HepG2 (cell line): ENCODE data around the gene HIPK3. TPM values are rescaled to one million over a fixed set of nuclear protein-coding genes. Genes with fewer than 3 reads are reported as not detected.

Experiments
- AGO1 ChIP-seq: fragments of 200-400 bp; formaldehyde crosslinking; IDR thresholded peaks from 2 replicates; pipeline ENCODE4 v1.6.1; 2017; ENCODE audit warnings: mild to moderate bottlenecking, low read depth, low read length, moderate library complexity; ENCODE audit not compliant: poor library complexity, severe bottlenecking
- CREB3 ChIP-seq: sonication (generic); formaldehyde crosslinking; IDR thresholded peaks from 2 replicates; pipeline ENCODE4 v1.5.0; 2020; ENCODE audit warnings: missing genetic modification reagents
- ELF4 ChIP-seq: sonication (generic); formaldehyde crosslinking; IDR thresholded peaks from 2 replicates; pipeline ENCODE4 v1.5.0; 2020; ENCODE audit warnings: missing genetic modification reagents, mild to moderate bottlenecking, moderate library complexity, borderline replicate concordance
- HNRNPUL1 ChIP-seq: fragments of 200-400 bp; formaldehyde crosslinking; IDR thresholded peaks from 2 replicates; pipeline ENCODE4 v1.6.1; 2017; ENCODE audit warnings: low read depth, mild to moderate bottlenecking, low read length, moderate library complexity
- IKZF5 ChIP-seq: IDR thresholded peaks from 2 replicates; pipeline ENCODE4 v1.6.1; 2018; ENCODE audit warnings: missing genetic modification reagents, mild to moderate bottlenecking, missing compliant biosample characterization
- MAFG ChIP-seq: sonication (generic); formaldehyde crosslinking; IDR thresholded peaks from 2 replicates; pipeline ENCODE4 v1.5.1; 2020; ENCODE audit warnings: mild to moderate bottlenecking, missing genetic modification reagents
- MED13 ChIP-seq: sonication (generic); formaldehyde crosslinking; IDR thresholded peaks from 2 replicates; pipeline ENCODE4 v1.5.0; 2020; ENCODE audit warnings: missing genetic modification reagents
- MEF2D ChIP-seq: sonication (generic); formaldehyde crosslinking; IDR thresholded peaks from 2 replicates; pipeline ENCODE4 v1.5.1; 2020; ENCODE audit warnings: mild to moderate bottlenecking, missing genetic modification reagents
- SNAI1 ChIP-seq: sonication (generic); formaldehyde crosslinking; IDR thresholded peaks from 2 replicates; pipeline ENCODE4 v1.5.0; 2020; ENCODE audit warnings: mild to moderate bottlenecking, missing genetic modification reagents, borderline replicate concordance
- STAT5B ChIP-seq: sonication (generic); formaldehyde crosslinking; IDR thresholded peaks from 2 replicates; pipeline ENCODE4 v1.4.0; 2020; ENCODE audit warnings: missing genetic modification reagents
- ZNF513 ChIP-seq: sonication (generic); formaldehyde crosslinking; conservative IDR thresholded peaks from 2 replicates; pipeline ENCODE4 v1.5.0; 2020; ENCODE audit warnings: missing genetic modification reagents
- ZNF777 ChIP-seq: sonication (generic); formaldehyde crosslinking; IDR thresholded peaks from 2 replicates; pipeline ENCODE4 v1.4.0; 2020; ENCODE audit warnings: missing genetic modification reagents
- ZNF784 ChIP-seq: sonication (generic); formaldehyde crosslinking; IDR thresholded peaks from 2 replicates; pipeline ENCODE4 v1.5.1; 2020; ENCODE audit warnings: missing genetic modification reagents, mild to moderate bottlenecking, borderline replicate concordance
- ZZZ3 ChIP-seq: sonication (generic); formaldehyde crosslinking; IDR thresholded peaks from 2 replicates; pipeline ENCODE4 v1.4.0; 2020; ENCODE audit warnings: missing genetic modification reagents, mild to moderate bottlenecking, borderline replicate concordance
- polyA plus RNA-seq, 8 experiments: library from polyadenylated mRNA; depleted of rRNA in 3 of 8; stranded (reverse) in 7 of 8; unstranded in 1 of 8; fragments of >200 nt; fragmentation: Illumina TruSeq in 4 of 8; extraction: Trizol in 4 of 8; gene quantifications; 2 replicates each; pipeline versions ENCODE4 v1.2.1 to v1.2.3, GENCODE V29; 2011 to 2016; ENCODE audit warnings: low read depth in 4 of 8, missing spikeins in 1 of 8, mixed read lengths in 1 of 8; ENCODE audit not compliant: insufficient read depth in 1 of 8
- total RNA-seq, 5 experiments: library from RNA; depleted of rRNA; stranded (reverse); fragments of >200 nt; fragmentation: Illumina TruSeq; extraction: Trizol; gene quantifications; 2 replicates each; pipeline ENCODE4 v1.2.3, GENCODE V29; 2016; ENCODE audit warnings: low read depth in 1 of 5

HIPK3 gene
- total and polyA plus RNA-seq, 2 of the 13 experiments (the other 11 are each of a cell fraction or from before 2014, with no cell fraction given), result 20.5 to 44.3 TPM

GRCh38 chr11:33257897-33258630 is 883 bp downstream of the HIPK3 start (continued):
- TF ChIP-seq ELF4 (CRISPR knock-in tag) (no peak), MEF2D (no peak), SNAI1 (peak; percentile 79; the same call in 1 of the 2 replicates), ZNF513 (CRISPR knock-in tag) (no peak; the same call in 1 of the 2 replicates), ZZZ3 (CRISPR knock-in tag) (no peak), HNRNPUL1 (no peak), ZNF777 (CRISPR knock-in tag) (peak; percentile 95), STAT5B (CRISPR knock-in tag) (no peak), CREB3 (no peak), ZNF784 (CRISPR knock-in tag) (0 out of 2 replicates have a peak, but pooled peaks have one; percentile 39), IKZF5 (CRISPR knock-in tag) (peak; percentile 85; the same call in 1 of the 2 replicates), AGO1 (peak; percentile 67), MED13 (CRISPR knock-in tag) (peak; percentile 31; the same call in 1 of the 2 replicates), MAFG (CRISPR knock-in tag) (no peak)
